ENCODE measurements around the gene MAP1S.

DNA sequence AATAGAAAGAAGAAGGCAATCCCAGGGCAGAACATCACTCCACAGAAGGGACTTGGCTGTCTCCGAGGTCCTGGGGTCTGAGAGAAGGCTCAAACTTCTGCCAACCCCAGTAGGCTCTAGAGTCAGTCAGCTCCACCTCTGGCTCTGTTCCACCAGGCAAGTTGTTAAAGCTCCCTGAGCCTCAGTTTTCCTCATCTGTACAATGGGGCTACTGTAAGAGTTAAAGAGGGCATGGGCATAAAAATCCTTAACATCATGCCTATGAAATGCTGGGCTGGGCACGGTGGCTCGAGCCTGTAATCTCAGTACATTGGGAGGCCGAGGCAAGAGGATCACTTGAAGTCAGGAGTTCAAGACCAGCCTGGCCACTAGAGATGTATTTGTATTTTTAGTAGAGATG is 36.2 kb upstream of the MAP1S start:
- TF ChIP-seq, protein P1, sequence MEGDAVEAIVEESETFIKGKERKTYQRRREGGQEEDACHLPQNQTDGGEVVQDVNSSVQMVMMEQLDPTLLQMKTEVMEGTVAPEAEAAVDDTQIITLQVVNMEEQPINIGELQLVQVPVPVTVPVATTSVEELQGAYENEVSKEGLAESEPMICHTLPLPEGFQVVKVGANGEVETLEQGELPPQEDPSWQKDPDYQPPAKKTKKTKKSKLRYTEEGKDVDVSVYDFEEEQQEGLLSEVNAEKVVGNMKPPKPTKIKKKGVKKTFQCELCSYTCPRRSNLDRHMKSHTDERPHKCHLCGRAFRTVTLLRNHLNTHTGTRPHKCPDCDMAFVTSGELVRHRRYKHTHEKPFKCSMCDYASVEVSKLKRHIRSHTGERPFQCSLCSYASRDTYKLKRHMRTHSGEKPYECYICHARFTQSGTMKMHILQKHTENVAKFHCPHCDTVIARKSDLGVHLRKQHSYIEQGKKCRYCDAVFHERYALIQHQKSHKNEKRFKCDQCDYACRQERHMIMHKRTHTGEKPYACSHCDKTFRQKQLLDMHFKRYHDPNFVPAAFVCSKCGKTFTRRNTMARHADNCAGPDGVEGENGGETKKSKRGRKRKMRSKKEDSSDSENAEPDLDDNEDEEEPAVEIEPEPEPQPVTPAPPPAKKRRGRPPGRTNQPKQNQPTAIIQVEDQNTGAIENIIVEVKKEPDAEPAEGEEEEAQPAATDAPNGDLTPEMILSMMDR (IDR thresholded peaks at IDR 0.05), result no peak
- TF ChIP-seq POLR2A (IDR thresholded peaks at IDR 0.05), result no peak

All from right lobe of liver (tissue), 4 donors.